Measurements from ENCODE around the gene CSMD2.
A peak's percentile ranks its signal among the peaks of the same experiment; 100 is the strongest.

CSMD2 gene

DNA sequence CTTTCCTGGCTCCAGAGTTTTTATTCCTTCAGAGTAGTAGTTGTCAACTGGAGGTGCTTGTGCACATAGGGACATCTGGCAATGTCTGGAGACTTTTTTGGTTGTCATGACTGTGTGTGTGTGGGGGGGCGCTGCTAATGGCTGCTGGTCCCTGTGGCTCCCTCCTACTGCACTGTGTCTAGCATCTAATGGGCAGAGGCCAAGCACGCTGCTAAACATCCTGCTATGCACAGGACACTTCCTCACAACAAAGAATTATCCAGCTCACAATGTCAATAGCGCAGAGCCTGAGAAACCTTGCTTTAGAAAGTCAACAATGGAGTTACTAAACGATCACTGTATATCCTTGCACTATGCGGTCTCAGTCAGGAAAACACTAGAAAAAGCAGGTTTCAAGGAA lies 320.9 kb downstream of the CSMD2 start:
- no peak for DNase-seq (ENCODE audit: low read depth, low spot score)
- no peak for TF ChIP-seq CTCF (IDR thresholded peaks at IDR 0.05; ENCODE audit: low read depth, low read length)
- H3K4me3 ChIP-seq (ENCODE audit: low read depth, low read length) = no peak overlapping the region
- in situ Hi-C loops (cut with HindIII; ENCODE audit: low sequenced_read_pairs) = no loop called here

GRCh38 chr1:33842348-33842747 lies 322.7 kb downstream of the CSMD2 start:
- DNase-seq (ENCODE audit: low read depth, low spot score) = no peak
- peak; percentile 8 for TF ChIP-seq CTCF (IDR thresholded peaks at IDR 0.05; ENCODE audit: low read depth, low read length)
- in situ Hi-C loops (cut with HindIII; ENCODE audit: low sequenced_read_pairs) = no loop called here
- H3K4me3 ChIP-seq (ENCODE audit: low read depth, low read length) = no peak overlapping the region

GRCh38 chr1:33841494-33841893 lies 323.5 kb downstream of the CSMD2 start:
- no peak for DNase-seq (ENCODE audit: low read depth, low spot score)
- in situ Hi-C loops (cut with HindIII; ENCODE audit: low sequenced_read_pairs) = no loop called here
- H3K4me3 ChIP-seq (ENCODE audit: low read depth, low read length) = no peak overlapping the region
- TF ChIP-seq CTCF (IDR thresholded peaks at IDR 0.05; ENCODE audit: low read depth, low read length) = no peak

GRCh38 chr1:33837635-33838034 lies 327.4 kb downstream of the CSMD2 start:
- in situ Hi-C loops (cut with HindIII; ENCODE audit: low sequenced_read_pairs) = no loop called here
- DNase-seq (ENCODE audit: low read depth, low spot score) = no peak
- TF ChIP-seq CTCF (IDR thresholded peaks at IDR 0.05; ENCODE audit: low read depth, low read length) = no peak
- no peak overlapping the region for H3K4me3 ChIP-seq (ENCODE audit: low read depth, low read length)

DNA sequence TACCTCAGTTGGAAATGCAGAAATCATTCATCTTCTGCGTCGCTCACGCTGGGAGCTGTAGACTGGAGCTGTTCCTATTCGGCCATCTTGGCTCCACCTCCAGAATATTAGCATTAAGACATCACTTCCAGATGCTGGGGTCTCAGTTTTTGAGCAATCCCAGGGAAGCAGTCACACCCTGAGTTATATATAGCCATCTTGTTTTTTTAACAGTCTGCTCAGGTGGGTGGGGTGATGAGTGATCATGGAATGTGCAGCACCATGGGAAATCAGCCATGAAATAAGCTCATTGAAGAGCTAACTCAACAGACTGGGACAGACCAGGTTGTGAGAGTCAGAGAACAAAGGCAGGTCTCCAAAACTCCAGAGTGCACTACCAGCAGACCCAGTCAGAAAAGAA lies 328.1 kb downstream of the CSMD2 start:
- no peak for TF ChIP-seq CTCF (IDR thresholded peaks at IDR 0.05; ENCODE audit: low read depth, low read length)
- H3K4me3 ChIP-seq (ENCODE audit: low read depth, low read length) = no peak overlapping the region
- in situ Hi-C loops (cut with HindIII; ENCODE audit: low sequenced_read_pairs) = no loop called here
- no peak for DNase-seq (ENCODE audit: low read depth, low spot score)

- TF ChIP-seq CTCF (IDR thresholded peaks at IDR 0.05; ENCODE audit: low read depth, low read length) = no peak
- in situ Hi-C loops (cut with HindIII; ENCODE audit: low sequenced_read_pairs) = no loop called here
- no peak overlapping the region for H3K4me3 ChIP-seq (ENCODE audit: low read depth, low read length)
- no peak for DNase-seq (ENCODE audit: low read depth, low spot score)
These were observed 336.4 kb downstream of the CSMD2 start for GRCh38 chr1:33828654-33829053.

- in situ Hi-C loops (cut with HindIII; ENCODE audit: low sequenced_read_pairs) = no loop called here
- no peak for DNase-seq (ENCODE audit: low read depth, low spot score)
- no peak overlapping the region for H3K4me3 ChIP-seq (ENCODE audit: low read depth, low read length)
- no peak for TF ChIP-seq CTCF (IDR thresholded peaks at IDR 0.05; ENCODE audit: low read depth, low read length)
These were observed 337.0 kb downstream of the CSMD2 start for GRCh38 chr1:33828059-33828458.

All from astrocyte of the spinal cord (primary cell).